ENCODE data around the gene CALHM4.
"Not testable (repeated sequence)": the region's sequence is repeated elsewhere in the genome, so short reads cannot be mapped to it uniquely, and the experiment has no call there.

Gene CALHM4

DNA sequence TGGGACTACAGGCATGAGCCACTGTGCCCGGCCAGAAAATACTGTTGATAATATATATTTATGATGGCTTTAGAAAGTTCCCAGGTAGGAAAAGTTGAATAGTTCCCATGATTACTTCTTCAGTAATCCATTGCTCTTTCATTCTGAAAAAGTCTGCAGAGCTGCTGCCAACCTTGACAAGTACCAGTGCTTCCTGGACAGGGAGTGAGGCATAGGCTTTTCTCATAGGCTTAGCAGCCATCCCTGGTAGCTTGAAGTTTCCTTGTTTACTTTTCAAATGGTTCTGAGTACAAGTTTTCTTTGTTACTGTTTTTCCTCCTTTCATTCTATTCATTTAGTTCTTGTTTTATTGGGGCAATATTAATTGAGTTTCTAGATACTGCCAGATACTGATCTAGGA is 25.6 kb downstream of the CALHM4 start:
- DNase-seq: no peak

DNA sequence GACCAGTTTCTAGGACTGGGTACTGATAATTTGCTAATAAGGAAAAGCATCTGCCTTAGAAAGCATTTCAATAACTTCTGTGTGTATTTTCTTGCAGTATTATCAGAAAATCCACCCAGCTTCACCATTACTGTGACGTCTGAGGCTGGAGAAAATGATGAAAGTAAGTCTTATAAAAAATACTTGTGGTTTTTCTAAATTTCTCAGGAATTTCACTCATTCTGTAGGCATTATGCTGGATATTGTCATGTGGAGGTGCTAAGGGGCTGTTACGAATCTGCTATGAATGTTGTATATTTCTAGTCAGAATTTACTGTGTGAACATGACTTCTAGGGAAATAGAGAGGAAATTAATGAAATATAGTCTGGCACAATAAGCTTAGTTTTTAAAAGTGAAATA is 26.6 kb downstream of the CALHM4 start:
- no peak for DNase-seq

DNA sequence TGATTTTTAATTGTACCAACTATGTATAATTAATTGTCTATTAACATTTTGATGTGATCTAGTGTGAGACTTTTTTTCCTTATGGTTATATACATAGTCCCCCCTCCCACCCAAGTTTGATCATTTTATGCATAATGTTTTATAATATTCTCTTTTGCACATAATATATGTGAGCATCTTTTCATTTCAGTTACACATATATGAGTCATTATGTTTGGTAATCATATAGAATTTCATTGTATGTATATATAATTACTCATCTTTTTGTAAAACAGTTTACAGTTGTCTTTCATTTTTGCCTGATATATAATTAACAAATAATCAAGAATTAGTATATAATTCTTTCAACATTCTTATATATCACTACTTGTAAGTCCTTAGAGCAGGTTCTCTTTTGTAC is 32.7 kb downstream of the CALHM4 start:
- DNase-seq: no peak

DNA sequence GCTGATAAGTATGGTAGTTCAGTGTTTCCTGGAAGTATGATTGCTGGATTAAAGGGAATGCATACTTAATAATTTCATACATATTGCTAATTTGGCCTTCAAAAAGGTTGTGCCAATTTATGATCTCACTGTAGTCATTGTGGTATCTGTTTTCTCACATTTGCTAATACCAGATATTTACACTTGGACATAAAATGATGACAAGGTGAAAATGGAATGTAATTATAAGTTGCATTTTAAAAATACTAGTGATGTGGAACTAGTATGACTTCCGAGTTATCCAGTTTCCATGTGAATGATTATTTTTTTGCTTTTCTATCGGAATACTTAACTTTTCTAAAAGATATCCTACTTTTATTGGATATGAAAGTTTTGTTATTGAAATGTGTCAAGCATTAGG is 33.2 kb downstream of the CALHM4 start:
- DNase-seq: no peak

DNA sequence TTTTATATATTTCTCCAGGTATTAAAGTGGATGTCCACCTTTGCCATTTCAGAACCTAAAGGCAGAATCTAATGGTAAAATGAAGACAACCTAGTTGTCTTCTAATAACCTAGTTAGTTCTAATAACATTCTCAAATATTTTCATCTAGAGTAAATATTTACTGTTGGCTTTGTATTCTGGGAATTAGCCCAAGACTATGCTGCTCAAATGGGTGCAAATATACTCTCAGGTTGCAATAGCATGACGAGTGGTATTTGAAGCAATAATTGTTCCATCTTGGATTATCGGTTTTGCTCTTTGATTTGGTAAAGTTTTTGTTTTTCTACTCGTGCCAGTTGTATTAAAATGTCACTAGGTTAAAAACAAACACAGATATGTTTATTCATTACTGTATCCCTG is 41.7 kb downstream of the CALHM4 start:
- DNase-seq: no peak

DNA sequence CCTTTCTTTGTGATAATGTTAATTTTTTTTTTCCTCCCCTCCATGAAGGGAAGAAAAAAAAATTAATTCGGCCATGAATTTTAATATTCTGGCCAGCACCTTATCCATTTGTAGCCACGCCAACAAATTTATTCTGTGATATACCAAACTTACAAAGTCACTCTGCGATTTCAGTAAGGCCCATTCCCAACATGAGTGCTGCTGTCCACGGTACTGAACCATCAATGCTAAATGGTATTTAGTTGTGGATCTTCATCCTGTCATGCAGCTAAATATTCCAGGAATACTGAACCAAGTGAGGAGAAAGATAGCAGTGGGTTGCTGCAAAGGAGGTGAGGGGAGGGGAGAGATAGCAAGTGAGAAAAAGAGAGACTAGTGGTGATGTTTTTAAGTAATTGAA is 43.3 kb downstream of the CALHM4 start:
- no peak for DNase-seq

DNA sequence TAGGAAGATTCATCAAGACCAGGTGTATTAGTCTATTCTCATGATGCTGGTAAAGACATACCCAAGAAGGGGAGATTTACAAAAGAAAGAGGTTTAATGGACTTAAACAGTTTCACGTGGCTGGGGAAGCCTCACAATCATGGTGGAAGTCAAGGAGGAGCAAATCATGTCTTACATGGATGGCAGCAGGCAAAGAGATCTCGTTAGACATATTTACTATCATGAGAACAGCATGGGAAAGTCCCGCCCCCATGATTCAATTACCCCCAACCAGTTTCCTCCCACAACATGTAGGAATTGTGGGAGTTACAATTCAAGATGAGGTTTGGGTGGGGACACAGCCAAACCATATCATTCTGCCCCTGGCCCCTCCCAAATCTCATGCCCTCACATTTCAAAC is 50.4 kb downstream of the CALHM4 start:
- DNase-seq: not testable (repeated sequence)

DNA sequence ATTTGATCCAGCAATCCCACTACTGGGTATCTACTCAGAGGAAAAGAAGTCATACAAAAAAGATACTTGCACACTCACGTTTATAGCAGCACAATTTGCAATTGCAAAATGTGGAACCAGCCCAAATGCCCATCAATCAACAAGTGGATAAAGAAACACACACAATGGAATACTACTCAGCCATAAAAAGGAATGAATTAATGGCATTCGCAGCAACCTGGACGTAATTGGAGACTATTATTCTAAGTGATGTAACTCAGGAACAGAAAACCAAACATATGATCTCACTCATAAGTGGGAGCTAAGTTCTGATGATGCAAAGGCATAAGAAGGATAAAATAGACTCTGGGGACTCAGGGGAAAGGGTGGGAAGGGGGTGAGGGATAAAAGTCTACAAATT is 51.3 kb downstream of the CALHM4 start:
- DNase-seq: not testable (repeated sequence)

DNA sequence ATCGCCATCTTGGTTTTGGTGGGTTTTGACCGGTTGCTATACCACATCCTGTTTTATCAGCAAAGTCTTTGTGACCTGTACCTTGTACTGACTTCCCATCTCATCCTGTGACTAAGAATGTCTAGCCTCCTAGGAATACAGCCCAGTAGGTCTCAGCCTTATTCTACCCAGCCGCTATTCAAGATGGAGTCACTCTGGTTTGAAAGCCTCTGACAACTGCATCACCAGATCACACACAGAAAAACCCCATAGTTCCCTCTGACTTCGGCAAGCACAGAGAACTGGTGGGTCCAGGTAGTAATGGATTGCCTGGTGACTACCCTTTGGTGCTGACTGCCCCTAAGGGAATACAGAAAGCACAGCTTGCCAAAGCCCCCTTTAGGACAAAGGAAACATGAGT is 52.4 kb downstream of the CALHM4 start:
- DNase-seq: no peak
